ENCODE results near the gene HPGD.

GRCh38 chr4:174532445-174532844, 10.2 kb upstream of the HPGD start:
- no peak for TF ChIP-seq POLR2A (IDR thresholded peaks at IDR 0.05; ENCODE audit: control extremely low read depth in 1 of 2, low read depth in 2 of 2, low read length in 2 of 2)
- TF ChIP-seq, protein P1, sequence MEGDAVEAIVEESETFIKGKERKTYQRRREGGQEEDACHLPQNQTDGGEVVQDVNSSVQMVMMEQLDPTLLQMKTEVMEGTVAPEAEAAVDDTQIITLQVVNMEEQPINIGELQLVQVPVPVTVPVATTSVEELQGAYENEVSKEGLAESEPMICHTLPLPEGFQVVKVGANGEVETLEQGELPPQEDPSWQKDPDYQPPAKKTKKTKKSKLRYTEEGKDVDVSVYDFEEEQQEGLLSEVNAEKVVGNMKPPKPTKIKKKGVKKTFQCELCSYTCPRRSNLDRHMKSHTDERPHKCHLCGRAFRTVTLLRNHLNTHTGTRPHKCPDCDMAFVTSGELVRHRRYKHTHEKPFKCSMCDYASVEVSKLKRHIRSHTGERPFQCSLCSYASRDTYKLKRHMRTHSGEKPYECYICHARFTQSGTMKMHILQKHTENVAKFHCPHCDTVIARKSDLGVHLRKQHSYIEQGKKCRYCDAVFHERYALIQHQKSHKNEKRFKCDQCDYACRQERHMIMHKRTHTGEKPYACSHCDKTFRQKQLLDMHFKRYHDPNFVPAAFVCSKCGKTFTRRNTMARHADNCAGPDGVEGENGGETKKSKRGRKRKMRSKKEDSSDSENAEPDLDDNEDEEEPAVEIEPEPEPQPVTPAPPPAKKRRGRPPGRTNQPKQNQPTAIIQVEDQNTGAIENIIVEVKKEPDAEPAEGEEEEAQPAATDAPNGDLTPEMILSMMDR (IDR thresholded peaks at IDR 0.05; ENCODE audit: control extremely low read depth in 1 of 3, insufficient read depth in 1 of 3, low read depth in 1 of 3, low read length in 3 of 3) = no peak
